Osteocyte (in vitro differentiated cells): Measurements from ENCODE around the gene CMTM4. TPM values are rescaled to one million over a fixed set of nuclear protein-coding genes. Genes with fewer than 3 reads are reported as not detected.
"Not testable (repeated sequence)": the region's sequence is repeated elsewhere in the genome, so short reads cannot be mapped to it uniquely, and the experiment has no call there.

Source experiments
- DNase-seq: peaks from one replicate; pipeline ENCODE4 v3.0.0; 2021; ENCODE audit warnings: mixed read lengths; ENCODE audit not compliant: unreplicated experiment; ENCODE audit errors: extremely low spot score
- H3K27ac Mint-ChIP-seq: one replicate; pipeline ENCODE4 v1.8.0; 2021; ENCODE audit warnings: mild to moderate bottlenecking, mixed read lengths; ENCODE audit not compliant: unreplicated experiment
- H3K27me3 Mint-ChIP-seq: one replicate; pipeline ENCODE4 v1.8.0; 2021; ENCODE audit warnings: mixed read lengths; ENCODE audit not compliant: unreplicated experiment
- H3K36me3 Mint-ChIP-seq: one replicate; pipeline ENCODE4 v1.8.0; 2021; ENCODE audit warnings: mixed read lengths; ENCODE audit not compliant: unreplicated experiment
- H3K4me1 Mint-ChIP-seq: one replicate; pipeline ENCODE4 v1.8.0; 2021; ENCODE audit warnings: mixed read lengths; ENCODE audit not compliant: unreplicated experiment
- H3K4me3 Mint-ChIP-seq: one replicate; pipeline ENCODE4 v1.8.0; 2021; ENCODE audit warnings: mild to moderate bottlenecking, moderate library complexity, mixed read lengths; ENCODE audit not compliant: unreplicated experiment
- H3K9me3 Mint-ChIP-seq: one replicate; pipeline ENCODE4 v1.8.0; 2021; ENCODE audit warnings: mixed read lengths; ENCODE audit not compliant: unreplicated experiment
- total RNA-seq: library from RNA; stranded (reverse); gene quantifications from 2 replicates; pipeline ENCODE4 v1.2.1, GENCODE V29; 2021
- TF ChIP-seq, protein P1 (sequence below): fragments of 200-600 bp; sonication (generic); IDR thresholded peaks from 2 replicates; pipeline ENCODE4 v1.5.0; 2021; ENCODE audit warnings: antibody characterized with exemption, mild to moderate bottlenecking, moderate library complexity

Gene CMTM4
- total RNA-seq, 1 donor from 2014 or later: 24.4 TPM

DNA sequence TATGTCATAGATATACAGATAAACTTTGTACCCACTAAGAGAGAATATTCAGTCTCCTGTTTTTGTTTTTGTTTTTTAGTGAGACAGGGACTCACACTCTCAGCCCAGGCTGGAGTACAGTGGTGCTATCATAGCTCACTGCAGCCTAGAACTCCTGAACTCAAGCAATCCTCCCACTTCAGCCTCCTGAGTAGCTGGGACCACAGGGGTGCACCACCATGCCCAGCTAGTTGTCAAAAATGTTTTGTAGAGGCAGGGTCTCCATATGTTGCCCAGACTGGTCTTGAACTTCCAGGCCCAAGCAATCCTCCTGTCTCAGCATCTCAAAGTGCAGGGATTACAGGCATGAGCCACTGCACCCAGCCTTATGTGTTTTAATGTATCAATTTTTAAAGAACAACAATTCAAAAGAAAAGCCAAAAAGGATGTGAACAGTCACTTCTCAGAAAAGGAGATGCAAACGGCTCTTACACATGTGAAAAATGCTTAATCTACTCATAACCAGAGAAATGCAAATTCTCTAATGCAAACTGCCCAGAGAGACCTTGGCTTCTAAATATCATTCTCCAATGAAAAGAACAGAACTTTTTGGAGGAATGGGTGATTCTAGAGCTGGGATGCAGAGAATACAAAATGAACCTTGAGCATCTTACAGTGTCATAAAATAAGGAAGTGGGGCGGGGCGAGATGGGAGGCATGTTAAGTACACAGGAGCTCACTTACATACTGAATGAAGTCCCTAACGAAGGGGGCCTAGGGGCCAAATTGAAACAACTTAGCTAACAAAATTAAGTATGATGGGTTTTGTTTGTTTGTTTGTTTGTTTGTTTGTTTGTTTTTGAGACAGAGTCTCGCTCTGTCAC is 99.3 kb downstream of the CMTM4 start:
- TF ChIP-seq, protein P1, sequence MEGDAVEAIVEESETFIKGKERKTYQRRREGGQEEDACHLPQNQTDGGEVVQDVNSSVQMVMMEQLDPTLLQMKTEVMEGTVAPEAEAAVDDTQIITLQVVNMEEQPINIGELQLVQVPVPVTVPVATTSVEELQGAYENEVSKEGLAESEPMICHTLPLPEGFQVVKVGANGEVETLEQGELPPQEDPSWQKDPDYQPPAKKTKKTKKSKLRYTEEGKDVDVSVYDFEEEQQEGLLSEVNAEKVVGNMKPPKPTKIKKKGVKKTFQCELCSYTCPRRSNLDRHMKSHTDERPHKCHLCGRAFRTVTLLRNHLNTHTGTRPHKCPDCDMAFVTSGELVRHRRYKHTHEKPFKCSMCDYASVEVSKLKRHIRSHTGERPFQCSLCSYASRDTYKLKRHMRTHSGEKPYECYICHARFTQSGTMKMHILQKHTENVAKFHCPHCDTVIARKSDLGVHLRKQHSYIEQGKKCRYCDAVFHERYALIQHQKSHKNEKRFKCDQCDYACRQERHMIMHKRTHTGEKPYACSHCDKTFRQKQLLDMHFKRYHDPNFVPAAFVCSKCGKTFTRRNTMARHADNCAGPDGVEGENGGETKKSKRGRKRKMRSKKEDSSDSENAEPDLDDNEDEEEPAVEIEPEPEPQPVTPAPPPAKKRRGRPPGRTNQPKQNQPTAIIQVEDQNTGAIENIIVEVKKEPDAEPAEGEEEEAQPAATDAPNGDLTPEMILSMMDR: no peak
- DNase-seq: no peak
- no peak overlapping the region for H3K4me3 Mint-ChIP-seq
- H3K4me1 Mint-ChIP-seq: no peaks in the 10 kb centered on the region
- H3K36me3 Mint-ChIP-seq: no peaks in the 10 kb centered on the region
- H3K9me3 Mint-ChIP-seq: no peaks in the 10 kb centered on the region
- H3K27ac Mint-ChIP-seq: no peak overlapping the region
- peaks cover 5% of the 10 kb centered on the region for H3K27me3 Mint-ChIP-seq

DNA sequence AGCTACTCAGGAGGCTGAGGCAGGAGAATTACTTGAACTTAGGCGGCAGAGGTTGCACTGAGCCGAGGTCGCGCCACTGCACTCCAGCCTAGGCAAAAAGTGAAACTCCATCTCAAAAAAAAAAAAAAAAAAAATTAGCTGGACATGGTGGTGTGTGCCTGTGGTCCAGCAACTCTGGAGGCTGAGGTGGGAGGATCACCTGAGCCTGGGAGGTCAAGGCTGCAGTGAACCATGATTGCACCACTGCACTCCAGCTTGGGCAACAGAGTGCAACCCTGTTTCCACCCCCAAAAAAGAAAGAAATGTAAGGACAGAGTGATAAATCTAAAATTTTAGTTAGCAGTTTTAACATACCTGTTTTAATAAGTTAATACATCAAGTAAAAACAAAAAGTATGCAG is 100.0 kb downstream of the CMTM4 start:
- H3K4me1 Mint-ChIP-seq, H3K4me3 Mint-ChIP-seq, H3K9me3 Mint-ChIP-seq, DNase-seq, H3K27me3 Mint-ChIP-seq, H3K27ac Mint-ChIP-seq, H3K36me3 Mint-ChIP-seq: not testable (repeated sequence)

DNA sequence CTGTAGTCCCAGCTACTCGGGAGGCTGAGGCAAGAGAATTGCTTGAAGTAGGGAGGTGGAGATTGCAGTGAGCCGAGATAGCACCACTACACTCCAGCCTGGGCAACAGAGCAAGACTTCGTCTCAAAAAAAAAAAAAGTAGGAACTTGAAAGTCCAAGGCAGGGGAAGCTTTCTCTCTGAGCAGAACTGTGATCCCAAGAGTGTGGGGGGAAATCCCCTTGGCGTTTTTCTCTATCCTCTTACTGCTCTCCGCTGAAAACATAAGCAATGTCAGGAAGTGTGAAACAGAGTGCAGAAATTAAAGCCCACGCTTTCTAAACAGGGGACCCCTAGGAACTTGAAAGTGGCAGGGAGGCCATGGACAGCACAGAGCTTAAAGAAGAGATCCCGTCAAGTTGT is 101.8 kb downstream of the CMTM4 start:
- no peak for DNase-seq
- TF ChIP-seq, protein P1: no peak
- Mint-ChIP-seq H3K4me1 (no peaks in the 10 kb centered on the region), H3K4me3 (no peak overlapping the region), H3K27me3 (peaks cover 11% of the 10 kb centered on the region), H3K9me3 (no peaks in the 10 kb centered on the region), H3K27ac (no peak overlapping the region), H3K36me3 (no peaks in the 10 kb centered on the region)

DNA sequence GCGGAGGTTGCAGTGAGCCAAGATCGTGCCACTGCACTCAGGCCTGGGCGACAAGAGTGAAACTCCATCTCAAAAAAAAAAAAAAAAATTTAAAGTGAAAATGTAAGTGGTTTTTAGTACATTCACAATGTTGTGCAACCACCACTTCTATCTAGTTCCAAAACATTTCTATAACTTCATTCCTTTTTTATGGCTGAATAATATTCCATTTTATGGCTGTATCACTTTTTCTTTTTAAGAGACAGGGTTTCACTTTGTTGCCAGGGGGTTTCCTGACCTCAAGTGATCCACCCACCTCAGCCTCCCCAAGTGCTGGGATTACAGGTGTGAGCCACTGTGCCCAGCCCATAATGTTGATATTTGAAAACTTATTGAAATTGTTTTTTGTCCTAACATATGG is 103.7 kb downstream of the CMTM4 start:
- no peak for DNase-seq
- TF ChIP-seq, protein P1: no peak
- H3K4me3 Mint-ChIP-seq: no peak overlapping the region
- H3K27me3 Mint-ChIP-seq: peaks cover 6% of the 10 kb centered on the region
- H3K4me1 Mint-ChIP-seq: no peaks in the 10 kb centered on the region
- no peak overlapping the region for H3K27ac Mint-ChIP-seq
- no peaks in the 10 kb centered on the region for H3K9me3 Mint-ChIP-seq
- H3K36me3 Mint-ChIP-seq: no peaks in the 10 kb centered on the region

DNA sequence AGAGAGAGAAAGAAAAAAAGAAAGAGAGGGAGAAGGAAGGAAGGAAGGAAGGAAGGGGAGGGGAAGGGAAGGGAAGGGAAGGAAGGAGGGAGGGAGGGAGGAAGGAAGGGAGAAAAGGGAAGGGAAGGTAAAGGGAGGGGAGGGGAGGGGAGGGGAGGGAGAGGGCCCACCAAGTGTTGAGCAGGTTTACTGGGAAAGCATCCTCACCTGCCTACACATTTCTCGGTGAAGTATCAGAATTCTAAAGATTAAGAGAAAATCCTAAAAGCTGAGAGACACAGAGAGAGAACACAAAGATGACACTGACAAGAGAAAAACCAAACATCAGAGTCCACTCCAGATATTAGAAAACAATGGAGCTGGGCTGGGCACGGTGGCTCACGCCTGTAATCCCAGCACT is 104.3 kb downstream of the CMTM4 start:
- Mint-ChIP-seq H3K4me1 (no peaks in the 10 kb centered on the region), H3K4me3 (no peak overlapping the region), H3K27me3 (peaks cover 6% of the 10 kb centered on the region), H3K9me3 (no peaks in the 10 kb centered on the region), H3K36me3 (no peaks in the 10 kb centered on the region), H3K27ac (no peak overlapping the region)
- TF ChIP-seq, protein P1: no peak
- DNase-seq: no peak
